Heart left ventricle (tissue), 16 donors: ENCODE results near the gene SLAMF8. TPM values are rescaled to one million over a fixed set of nuclear protein-coding genes. Genes with fewer than 3 reads are reported as not detected.

Experiments
- ATAC-seq, 4 donors: fragments of 200-7000 bp; cut with Tn5 transposase; one replicate each; pipeline ENCODE4 v1.9.1; 2020 to 2022; ENCODE audit warnings: moderate library complexity in 4 of 4, mild to moderate bottlenecking in 3 of 4, moderate number of reproducible peaks in 1 of 4
- DNase-seq, 5 donors: peaks; one replicate each; pipeline ENCODE4 v3.0.0-alpha.2; 2020
- H3K27ac ChIP-seq, 12 donors: fragments of 200-600 bp; sonication (generic) in 4 of 12; one replicate each; pipeline versions ENCODE4 v1.5.0 to v1.8.0; 2016 to 2022; ENCODE audit warnings: mild to moderate bottlenecking in 2 of 12
- H3K27me3 ChIP-seq, 9 donors: fragments of 200-600 bp; sonication (generic) in 2 of 9; one replicate each; pipeline versions ENCODE4 v1.5.1 to v1.8.0; 2016 to 2022; ENCODE audit warnings: mild to moderate bottlenecking in 3 of 9
- H3K36me3 ChIP-seq, 9 donors: fragments of 200-600 bp; sonication (generic) in 2 of 9; one replicate each; pipeline versions ENCODE4 v1.5.0 to v1.8.0; 2018 to 2022; ENCODE audit warnings: mild to moderate bottlenecking in 2 of 9
- H3K4me1 ChIP-seq, 12 donors: fragments of 200-600 bp; sonication (generic) in 4 of 12; one replicate each; pipeline versions ENCODE4 v1.5.0 to v1.8.0; 2016 to 2022; ENCODE audit warnings: mild to moderate bottlenecking in 3 of 12
- H3K4me3 ChIP-seq, 12 donors: fragments of 200-600 bp; sonication (generic) in 4 of 12; one replicate each; pipeline versions ENCODE4 v1.5.0 to v1.8.0; 2017 to 2022; ENCODE audit warnings: mild to moderate bottlenecking in 9 of 12, moderate library complexity in 4 of 12
- H3K9me3 ChIP-seq, 12 donors: fragments of 200-600 bp; sonication (generic) in 4 of 12; one replicate each; pipeline versions ENCODE4 v1.5.0 to v1.8.0; 2016 to 2022; ENCODE audit warnings: mild to moderate bottlenecking in 1 of 12
- POLR2A ChIP-seq, 2 donors: fragments of 450-650 bp; IDR thresholded peaks; one replicate each; pipeline ENCODE4 v1.6.1; 2017; ENCODE audit warnings: antibody characterized with exemption in 2 of 2, mild to moderate bottlenecking in 2 of 2, moderate library complexity in 2 of 2
- WGBS, 4 donors: extraction: QIAGEN DNeasy Blood & Tissue Kit in 2 of 4; methylation state at CpG; one replicate each; pipeline versions ENCODE4 v1.1.5 to v1.1.7; 2013 to 2018; 5-methylcytosine and 5-hydroxymethylcytosine counted together
- intact Hi-C, 10 donors: fragments of 100-400 bp; cut with DNase I; formaldehyde crosslinking; loops; one replicate each; pipeline versions ENCODE4 v1.11.1 to v1.14.2; 2022
- polyA plus RNA-seq, 2 donors: library from polyadenylated mRNA; stranded (reverse); fragments of 200-250 nt; gene quantifications; one replicate each; pipeline ENCODE4 v1.2.3, GENCODE V29; 2013
- total RNA-seq, 9 donors: library from RNA; depleted of rRNA in 2 of 9; stranded (reverse); fragments of >200 nt in 2 of 9; fragmentation: NEBNext Ultra II Directional in 3 of 9; extraction: Animal tissue kit (Norgen Biotek cat#: 25700) in 3 of 9; gene quantifications; one replicate each; pipeline versions ENCODE4 v1.1.0 to v1.2.4, GENCODE V29; 2016 to 2023
- TF ChIP-seq, protein P1 (sequence below), 12 donors: fragments of 200-600 bp; sonication (generic) in 4 of 12; IDR thresholded peaks; one replicate each; pipeline versions ENCODE4 v1.5.0 to v1.8.0; 2018 to 2022; ENCODE audit warnings: antibody characterized with exemption in 12 of 12, mild to moderate bottlenecking in 5 of 12
- donor health status: ischemic (EF 13 %, LVEDD 7.1; RV severe dilation, severe dysfunction).
- donor health status: healthy with polysubstance abuse.
- donor health status: DM: no; HTN: yes; CAD: no.
- donor health status: DM: no; HTN: no; CAD: no.
- donor health status: ischemic (EF 25% LVEDD 6.9; RV normal size, moderate dysfunction).
- donor health status: ischemic (EF 25% LVEDD 5.7; RV mildly dilated, moderate dysfunction).
- donor health status: healthy.
- donor health status: DM: yes; HTN: yes; CAD: no.
- donor health status: ischemic (EF 35%, LVEDD 5.7; RV mildly dilated, moderate dysfunction).
- donor health status: nonischemic (EF 11% LVEDD 7.7; RV severe dilation, severe dysfunction).
- donor health status: DM: yes; HTN: yes; CAD: no.
- donor health status: PGD.
- donor health status: ischemic (EF 29% LVEDD 5.4; RV normal size, mild dysfunction).
- donor health status: nonischemic (EF 23%, LVEDD 6.1; RV moderate dilation, normal function).

SLAMF8 gene
- total and polyA plus RNA-seq, 11 donors: 0.50 to 44.9 (median 1.5) TPM

DNA sequence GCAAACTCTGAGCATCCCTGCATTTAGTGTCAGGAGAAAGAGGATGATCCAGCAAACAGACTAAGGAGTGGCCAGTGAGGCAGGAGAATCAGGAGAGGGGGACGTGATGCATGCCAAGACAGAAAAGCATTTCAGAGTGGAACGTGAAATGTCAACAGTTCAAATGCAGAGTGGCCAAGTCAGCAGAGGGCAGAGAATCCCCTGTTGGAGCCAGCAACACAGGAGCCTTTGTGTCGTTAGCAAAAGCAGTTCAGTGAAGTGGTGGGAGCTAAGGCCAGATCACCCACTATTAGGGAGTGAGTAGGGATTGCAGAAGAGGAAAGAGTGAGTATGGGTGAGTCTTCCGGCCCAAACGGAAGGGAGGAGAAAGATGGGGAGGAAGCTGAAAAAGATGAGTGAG is 31.1 kb upstream of the SLAMF8 start:
- peaks cover 0 to 18% (median 0%) of the 10 kb centered on the region in 12 donors for H3K4me1 ChIP-seq
- no peaks in the 10 kb centered on the region for H3K36me3 ChIP-seq
- TF ChIP-seq, protein P1, sequence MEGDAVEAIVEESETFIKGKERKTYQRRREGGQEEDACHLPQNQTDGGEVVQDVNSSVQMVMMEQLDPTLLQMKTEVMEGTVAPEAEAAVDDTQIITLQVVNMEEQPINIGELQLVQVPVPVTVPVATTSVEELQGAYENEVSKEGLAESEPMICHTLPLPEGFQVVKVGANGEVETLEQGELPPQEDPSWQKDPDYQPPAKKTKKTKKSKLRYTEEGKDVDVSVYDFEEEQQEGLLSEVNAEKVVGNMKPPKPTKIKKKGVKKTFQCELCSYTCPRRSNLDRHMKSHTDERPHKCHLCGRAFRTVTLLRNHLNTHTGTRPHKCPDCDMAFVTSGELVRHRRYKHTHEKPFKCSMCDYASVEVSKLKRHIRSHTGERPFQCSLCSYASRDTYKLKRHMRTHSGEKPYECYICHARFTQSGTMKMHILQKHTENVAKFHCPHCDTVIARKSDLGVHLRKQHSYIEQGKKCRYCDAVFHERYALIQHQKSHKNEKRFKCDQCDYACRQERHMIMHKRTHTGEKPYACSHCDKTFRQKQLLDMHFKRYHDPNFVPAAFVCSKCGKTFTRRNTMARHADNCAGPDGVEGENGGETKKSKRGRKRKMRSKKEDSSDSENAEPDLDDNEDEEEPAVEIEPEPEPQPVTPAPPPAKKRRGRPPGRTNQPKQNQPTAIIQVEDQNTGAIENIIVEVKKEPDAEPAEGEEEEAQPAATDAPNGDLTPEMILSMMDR (IDR thresholded peaks at IDR 0.05): no peak
- no peak for TF ChIP-seq POLR2A (IDR thresholded peaks at IDR 0.05)
- ATAC-seq (no peak), DNase-seq (no peak)
- intact Hi-C loops: loop anchor here in 9 of 10 donors (5.0 to 10.0 kb wide), 7 partner anchors 142 to 631 kb away; partner anchors contain the start of gene IGSF9 (in 5 of the 9)
- H3K27me3 ChIP-seq: peaks cover 0 to 35% (median 0%) of the 10 kb centered on the region in 9 donors
- H3K9me3 ChIP-seq: no peaks in the 10 kb centered on the region
- H3K27ac ChIP-seq: no peak overlapping the region
- no peak overlapping the region for H3K4me3 ChIP-seq
- WGBS, 4 donors: 25 to 35% (median 31%) methylated on average over 5 of the region's 5 CpGs

DNA sequence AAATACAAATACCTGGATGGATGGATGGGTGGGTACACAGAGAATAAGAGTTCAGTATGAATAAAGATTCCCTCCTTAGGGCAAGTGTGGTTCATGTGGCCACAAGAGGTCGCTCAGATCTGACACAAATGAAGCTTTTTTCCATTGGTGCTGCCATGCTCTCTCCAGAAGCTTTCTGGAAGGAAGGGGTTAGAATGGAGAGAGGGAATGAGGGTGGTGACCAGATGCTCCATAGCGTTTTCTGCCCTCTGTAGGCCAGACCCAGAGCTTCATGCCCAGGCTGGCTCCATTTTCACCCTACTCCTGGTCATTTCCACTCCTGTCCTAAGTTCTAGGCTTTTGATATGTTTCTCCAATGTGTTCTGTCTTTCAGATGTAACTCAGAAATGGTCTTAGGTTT is 27.8 kb upstream of the SLAMF8 start:
- H3K4me3 ChIP-seq: no peak overlapping the region
- intact Hi-C loops: loop anchor here (1.0 to 10.0 kb wide), 12 partner anchors 92 to 634 kb away; partner anchors contain the start of gene IGSF9 (in 6 of the 10)
- peaks cover 0 to 49% (median 0%) of the 10 kb centered on the region in 12 donors for H3K4me1 ChIP-seq
- peak; percentile 78 to 95 (median 88) for ATAC-seq
- H3K9me3 ChIP-seq: no peaks in the 10 kb centered on the region
- peak overlapping the region in 1 of 12 donors; percentile 5 for H3K27ac ChIP-seq
- TF ChIP-seq, protein P1 (IDR thresholded peaks at IDR 0.05): peak; percentile 61 to 87 (median 78)
- TF ChIP-seq POLR2A (IDR thresholded peaks at IDR 0.05): no peak
- peak in 4 of 5 donors; percentile 54 to 69 (median 64) for DNase-seq
- H3K27me3 ChIP-seq: peaks cover 0 to 18% (median 0%) of the 10 kb centered on the region in 9 donors
- H3K36me3 ChIP-seq: no peaks in the 10 kb centered on the region
- 0 to 5% (median 3%) methylated on average over 2 of the region's 2 CpGs for WGBS, 4 donors

DNA sequence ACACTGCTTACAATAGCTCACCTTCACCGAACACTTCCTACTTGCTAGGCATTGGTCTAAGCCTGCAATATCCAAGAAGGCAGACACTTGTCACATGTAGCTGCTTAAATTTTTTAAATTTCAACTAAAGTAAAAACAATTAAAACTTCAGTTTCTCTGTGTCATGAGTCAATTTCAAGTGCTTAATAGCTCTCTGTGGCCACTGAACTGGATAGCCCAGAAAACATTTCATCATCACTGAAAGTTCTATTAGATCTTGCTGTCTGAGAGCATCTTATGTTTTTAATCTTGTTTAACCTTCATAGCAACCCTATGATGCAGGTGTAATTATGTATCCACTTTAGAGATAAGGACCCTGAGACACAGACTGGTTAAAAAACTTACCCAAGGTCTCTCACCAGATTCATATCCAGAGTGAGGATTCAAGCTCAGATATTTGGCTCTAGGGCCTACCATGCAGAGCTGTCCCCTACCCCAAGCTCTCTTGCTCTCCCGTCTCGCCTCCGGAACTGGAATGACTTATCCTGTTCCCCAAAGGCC is 27.2 kb upstream of the SLAMF8 start:
- Histone ChIP-seq H3K4me1 (peaks cover 0 to 56% (median 0%) of the 10 kb centered on the region in 12 donors), H3K4me3 (no peak overlapping the region), H3K9me3 (no peaks in the 10 kb centered on the region), H3K36me3 (no peaks in the 10 kb centered on the region), H3K27me3 (peaks cover 0 to 13% (median 0%) of the 10 kb centered on the region in 9 donors), H3K27ac (peak overlapping the region in 1 of 12 donors; percentile 5)
- intact Hi-C loops: loop anchor here (1.0 to 10.0 kb wide), 11 partner anchors 91 to 635 kb away; partner anchors contain the start of gene IGSF9 (in 5 of the 10)
- no peak for DNase-seq
- TF ChIP-seq, protein P1 (IDR thresholded peaks at IDR 0.05): no peak
- no peak for TF ChIP-seq POLR2A (IDR thresholded peaks at IDR 0.05)
- 94 to 98% (median 97%) methylated on average over 4 of the region's 4 CpGs for WGBS, 4 donors
- ATAC-seq: no peak

DNA sequence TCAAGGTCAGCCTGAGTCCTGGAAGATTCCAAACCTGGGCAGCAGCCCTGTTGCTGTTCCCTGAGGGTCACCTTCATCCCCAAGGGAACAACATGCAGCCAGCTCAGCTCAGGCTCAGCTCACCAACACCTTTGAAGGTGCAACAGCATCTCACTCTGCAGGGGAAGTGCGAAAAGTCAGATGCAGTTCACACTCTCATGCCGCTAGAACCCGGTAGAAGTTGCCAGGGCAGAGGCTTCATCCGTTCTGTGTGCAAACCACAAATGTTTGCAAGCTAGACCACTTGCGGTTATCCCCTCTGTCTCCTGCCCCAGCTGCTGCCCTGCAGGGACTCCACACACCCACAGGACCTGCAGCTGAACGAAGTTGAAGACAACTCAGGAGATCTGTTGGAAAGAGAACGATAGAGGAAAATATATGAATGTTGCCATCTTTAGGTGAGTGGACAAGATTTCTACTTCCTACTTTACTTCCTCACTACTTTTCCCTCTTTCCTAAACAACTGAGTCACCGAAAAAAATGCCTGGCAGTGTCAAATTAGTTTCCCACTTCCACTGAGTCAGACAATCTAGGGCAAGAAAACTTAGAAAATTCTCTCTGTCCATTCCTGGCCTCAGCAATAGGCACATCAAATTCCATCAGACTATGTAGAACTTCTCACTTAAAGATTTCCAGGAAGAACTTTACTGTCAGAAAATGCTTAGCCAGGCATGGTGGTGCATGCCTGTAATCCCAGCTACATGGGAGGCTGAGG is 26.3 kb upstream of the SLAMF8 start:
- intact Hi-C loops: loop anchor here in 3 of 10 donors (5.0 to 10.0 kb wide), 3 partner anchors 52 to 147 kb away; partner anchors contain the start of gene IGSF9 (in 2 of the 3)
- H3K9me3 ChIP-seq: no peaks in the 10 kb centered on the region
- H3K27me3 ChIP-seq: peaks cover 0 to 12% (median 0%) of the 10 kb centered on the region in 9 donors
- H3K27ac ChIP-seq: no peak overlapping the region
- 68 to 81% (median 78%) methylated on average over 8 of the region's 8 CpGs for WGBS, 4 donors
- DNase-seq (no peak), ATAC-seq (no peak)
- no peaks in the 10 kb centered on the region for H3K36me3 ChIP-seq
- peaks cover 0 to 62% (median 0%) of the 10 kb centered on the region in 12 donors for H3K4me1 ChIP-seq
- H3K4me3 ChIP-seq: peak overlapping the region in 1 of 12 donors; percentile 31
- TF ChIP-seq, protein P1 (IDR thresholded peaks at IDR 0.05): no peak
- TF ChIP-seq POLR2A (IDR thresholded peaks at IDR 0.05): no peak
